Osteocyte (in vitro differentiated cells): ENCODE results near the gene WRNIP1. TPM values are rescaled to one million over a fixed set of nuclear protein-coding genes. Genes with fewer than 3 reads are reported as not detected.
A peak's percentile ranks its signal among the peaks of the same experiment; 100 is the strongest.

ENCODE experiments used
- DNase-seq: peaks from one replicate; pipeline ENCODE4 v3.0.0; 2021; ENCODE audit warnings: mixed read lengths; ENCODE audit not compliant: unreplicated experiment; ENCODE audit errors: extremely low spot score
- H3K27ac Mint-ChIP-seq: one replicate; pipeline ENCODE4 v1.8.0; 2021; ENCODE audit warnings: mild to moderate bottlenecking, mixed read lengths; ENCODE audit not compliant: unreplicated experiment
- H3K27me3 Mint-ChIP-seq: one replicate; pipeline ENCODE4 v1.8.0; 2021; ENCODE audit warnings: mixed read lengths; ENCODE audit not compliant: unreplicated experiment
- H3K36me3 Mint-ChIP-seq: one replicate; pipeline ENCODE4 v1.8.0; 2021; ENCODE audit warnings: mixed read lengths; ENCODE audit not compliant: unreplicated experiment
- H3K4me1 Mint-ChIP-seq: one replicate; pipeline ENCODE4 v1.8.0; 2021; ENCODE audit warnings: mixed read lengths; ENCODE audit not compliant: unreplicated experiment
- H3K4me3 Mint-ChIP-seq: one replicate; pipeline ENCODE4 v1.8.0; 2021; ENCODE audit warnings: mild to moderate bottlenecking, moderate library complexity, mixed read lengths; ENCODE audit not compliant: unreplicated experiment
- H3K9me3 Mint-ChIP-seq: one replicate; pipeline ENCODE4 v1.8.0; 2021; ENCODE audit warnings: mixed read lengths; ENCODE audit not compliant: unreplicated experiment
- total RNA-seq: library from RNA; stranded (reverse); gene quantifications from 2 replicates; pipeline ENCODE4 v1.2.1, GENCODE V29; 2021
- TF ChIP-seq, protein P1 (sequence below): fragments of 200-600 bp; sonication (generic); IDR thresholded peaks from 2 replicates; pipeline ENCODE4 v1.5.0; 2021; ENCODE audit warnings: antibody characterized with exemption, mild to moderate bottlenecking, moderate library complexity

The WRNIP1 gene
- total RNA-seq, 1 donor from 2014 or later, result 35.9 TPM

DNA sequence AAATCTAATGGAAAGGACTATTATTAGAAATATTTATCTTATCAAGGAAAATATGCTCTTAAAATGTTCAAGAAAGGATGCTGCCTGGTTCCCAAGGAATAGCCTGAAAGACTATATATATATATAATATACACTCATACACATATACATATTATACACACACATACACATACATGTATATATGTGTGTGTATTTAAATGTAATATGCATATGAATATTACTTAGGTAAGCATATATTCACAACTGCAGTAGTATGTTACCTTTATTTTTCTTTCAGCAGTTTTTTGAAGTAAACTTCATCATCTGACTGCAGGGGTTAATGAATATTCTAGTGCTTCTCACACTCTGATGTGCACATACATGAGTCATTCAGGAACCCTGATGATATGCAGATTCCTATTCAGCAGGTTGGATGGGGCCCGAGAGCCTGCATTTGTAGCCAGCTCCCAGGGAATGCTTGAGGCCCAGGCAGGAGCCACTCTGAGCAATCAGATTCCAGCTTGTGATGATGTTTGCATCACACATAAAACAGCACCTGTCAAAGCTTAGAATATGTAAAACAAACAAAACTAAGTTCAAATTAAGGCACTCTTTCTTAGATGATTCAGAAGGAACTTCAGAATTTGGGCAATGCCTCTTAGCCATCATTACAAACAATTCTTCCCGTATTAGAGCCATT is 30.6 kb upstream of the WRNIP1 start:
- peaks cover 8% of the 10 kb centered on the region for H3K4me1 Mint-ChIP-seq
- no peak overlapping the region for H3K4me3 Mint-ChIP-seq
- H3K27me3 Mint-ChIP-seq, result no peaks in the 10 kb centered on the region
- no peak for DNase-seq
- H3K27ac Mint-ChIP-seq, result no peak overlapping the region
- TF ChIP-seq, protein P1, sequence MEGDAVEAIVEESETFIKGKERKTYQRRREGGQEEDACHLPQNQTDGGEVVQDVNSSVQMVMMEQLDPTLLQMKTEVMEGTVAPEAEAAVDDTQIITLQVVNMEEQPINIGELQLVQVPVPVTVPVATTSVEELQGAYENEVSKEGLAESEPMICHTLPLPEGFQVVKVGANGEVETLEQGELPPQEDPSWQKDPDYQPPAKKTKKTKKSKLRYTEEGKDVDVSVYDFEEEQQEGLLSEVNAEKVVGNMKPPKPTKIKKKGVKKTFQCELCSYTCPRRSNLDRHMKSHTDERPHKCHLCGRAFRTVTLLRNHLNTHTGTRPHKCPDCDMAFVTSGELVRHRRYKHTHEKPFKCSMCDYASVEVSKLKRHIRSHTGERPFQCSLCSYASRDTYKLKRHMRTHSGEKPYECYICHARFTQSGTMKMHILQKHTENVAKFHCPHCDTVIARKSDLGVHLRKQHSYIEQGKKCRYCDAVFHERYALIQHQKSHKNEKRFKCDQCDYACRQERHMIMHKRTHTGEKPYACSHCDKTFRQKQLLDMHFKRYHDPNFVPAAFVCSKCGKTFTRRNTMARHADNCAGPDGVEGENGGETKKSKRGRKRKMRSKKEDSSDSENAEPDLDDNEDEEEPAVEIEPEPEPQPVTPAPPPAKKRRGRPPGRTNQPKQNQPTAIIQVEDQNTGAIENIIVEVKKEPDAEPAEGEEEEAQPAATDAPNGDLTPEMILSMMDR, result no peak
- no peaks in the 10 kb centered on the region for H3K36me3 Mint-ChIP-seq
- no peaks in the 10 kb centered on the region for H3K9me3 Mint-ChIP-seq

DNA sequence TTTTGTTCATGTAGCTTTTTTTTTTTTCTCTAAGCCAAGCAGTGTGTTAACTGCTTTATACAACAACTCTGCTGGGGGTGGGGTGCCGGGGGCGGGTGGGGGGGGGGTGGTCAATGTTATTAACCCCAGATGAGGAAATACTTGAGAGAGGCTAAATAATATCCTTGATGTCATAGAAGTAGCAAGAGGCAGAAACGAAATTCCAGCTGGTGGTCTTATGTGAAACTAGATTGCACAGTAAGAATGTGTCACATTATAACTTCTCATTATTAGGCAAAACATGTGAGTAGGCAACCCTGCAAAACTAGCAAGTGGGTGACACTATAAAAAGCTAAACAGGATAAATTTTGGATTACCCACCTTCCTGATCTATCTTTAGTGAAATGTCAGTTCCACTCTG is 27.3 kb upstream of the WRNIP1 start:
- H3K27me3 Mint-ChIP-seq, result no peaks in the 10 kb centered on the region
- no peak overlapping the region for H3K27ac Mint-ChIP-seq
- no peak for DNase-seq
- TF ChIP-seq, protein P1, result no peak
- H3K4me3 Mint-ChIP-seq, result no peak overlapping the region
- H3K4me1 Mint-ChIP-seq, result peaks cover 3% of the 10 kb centered on the region
- peaks cover 3% of the 10 kb centered on the region for H3K36me3 Mint-ChIP-seq
- H3K9me3 Mint-ChIP-seq, result no peaks in the 10 kb centered on the region

DNA sequence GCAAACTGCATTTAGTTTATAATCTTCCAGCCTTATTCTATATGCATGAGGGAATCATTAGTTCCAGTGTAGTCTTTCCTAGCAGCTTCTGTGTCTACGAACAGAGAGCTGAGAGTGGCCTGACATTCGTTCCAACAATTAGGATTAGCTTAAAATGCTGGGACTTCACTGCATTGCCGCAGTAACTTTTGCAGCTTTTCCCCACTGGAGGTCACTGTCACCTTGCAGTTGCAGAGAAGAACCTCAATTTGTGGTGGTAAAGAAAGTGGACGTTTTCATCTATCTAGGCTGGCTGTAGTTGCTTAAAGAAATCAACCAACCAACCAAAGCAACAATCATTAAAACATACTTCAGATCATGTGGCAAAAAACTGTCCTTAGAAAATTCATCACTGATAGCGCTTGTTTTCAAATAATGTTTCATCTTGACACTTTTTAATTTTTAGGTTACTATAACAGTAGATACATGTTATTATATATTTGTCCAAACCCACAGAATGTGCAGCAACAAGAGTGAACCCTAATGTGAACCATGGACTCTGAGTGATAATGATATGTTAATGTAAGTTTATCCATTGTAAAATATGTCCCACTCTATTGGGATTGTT is 26.7 kb upstream of the WRNIP1 start:
- Mint-ChIP-seq H3K27me3 (no peaks in the 10 kb centered on the region), H3K4me3 (no peak overlapping the region), H3K9me3 (no peaks in the 10 kb centered on the region), H3K27ac (no peak overlapping the region), H3K36me3 (peaks cover 3% of the 10 kb centered on the region), H3K4me1 (peaks cover 2% of the 10 kb centered on the region)
- DNase-seq, result no peak
- TF ChIP-seq, protein P1, result peak; percentile 81

DNA sequence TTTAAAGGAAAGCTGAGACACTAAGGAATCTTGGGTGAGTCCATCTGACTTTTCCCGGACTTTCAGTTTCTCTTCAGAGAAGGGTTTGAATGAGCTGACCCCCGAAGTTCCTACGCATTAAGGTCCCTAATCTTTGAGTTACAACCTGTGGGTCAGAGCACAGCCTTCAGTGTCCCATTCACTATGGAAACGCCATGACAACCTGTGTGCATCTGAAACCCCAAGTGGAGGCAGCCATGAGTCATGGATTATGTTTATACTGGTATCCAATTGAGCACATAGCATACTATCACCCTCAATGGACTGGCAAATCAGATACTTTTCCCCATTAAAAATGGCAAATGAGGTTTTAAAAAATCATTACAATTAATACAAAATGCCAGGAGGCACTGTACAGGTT is 25.9 kb upstream of the WRNIP1 start:
- Mint-ChIP-seq H3K27ac (no peak overlapping the region), H3K4me1 (peaks cover 10% of the 10 kb centered on the region), H3K27me3 (no peaks in the 10 kb centered on the region), H3K4me3 (no peak overlapping the region), H3K9me3 (no peaks in the 10 kb centered on the region), H3K36me3 (peaks cover 3% of the 10 kb centered on the region)
- TF ChIP-seq, protein P1, result no peak
- no peak for DNase-seq

DNA sequence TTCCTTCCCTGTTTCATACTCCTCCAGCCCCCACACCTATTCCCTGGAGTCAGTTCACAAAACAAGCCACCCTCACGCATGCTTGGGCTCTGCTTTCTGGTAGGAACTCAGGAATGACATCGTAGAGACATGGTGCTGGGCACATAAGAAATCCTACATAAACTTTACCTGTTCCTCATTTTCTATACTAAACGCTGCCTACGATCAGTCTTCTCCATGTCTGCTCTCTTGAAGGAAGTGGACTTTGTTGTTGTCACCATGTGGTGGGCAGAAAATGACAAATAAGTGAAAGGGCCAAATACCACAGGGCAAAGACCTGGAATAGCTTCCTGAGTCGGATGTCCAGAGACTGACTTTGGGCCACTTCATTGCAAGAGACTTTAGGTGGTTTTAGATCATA is 24.6 kb upstream of the WRNIP1 start:
- Mint-ChIP-seq H3K36me3 (peaks cover 3% of the 10 kb centered on the region), H3K9me3 (no peaks in the 10 kb centered on the region), H3K27me3 (no peaks in the 10 kb centered on the region), H3K4me1 (peaks cover 21% of the 10 kb centered on the region), H3K4me3 (no peak overlapping the region), H3K27ac (no peak overlapping the region)
- DNase-seq, result no peak
- TF ChIP-seq, protein P1, result no peak
